AG10803 (cell line): Measurements from ENCODE around the gene NGB.

Experiments used
- DNase-seq: peaks from one replicate; pipeline ENCODE4 v3.0.0; 2010; ENCODE audit warnings: low read depth
- H3K4me3 ChIP-seq: 2 replicates; pipeline ENCODE4 v1.5.1; 2011; ENCODE audit warnings: mild to moderate bottlenecking, low read length, control low read depth
- TF ChIP-seq, protein P1 (sequence below): conservative IDR thresholded peaks from 2 replicates; pipeline ENCODE4 v1.5.1; 2011; ENCODE audit warnings: mild to moderate bottlenecking, low read length, control low read depth, inconsistent platforms

The NGB gene

GRCh38 chr14:77264466-77265186, 6.4 kb downstream of the NGB start:
- TF ChIP-seq, protein P1, sequence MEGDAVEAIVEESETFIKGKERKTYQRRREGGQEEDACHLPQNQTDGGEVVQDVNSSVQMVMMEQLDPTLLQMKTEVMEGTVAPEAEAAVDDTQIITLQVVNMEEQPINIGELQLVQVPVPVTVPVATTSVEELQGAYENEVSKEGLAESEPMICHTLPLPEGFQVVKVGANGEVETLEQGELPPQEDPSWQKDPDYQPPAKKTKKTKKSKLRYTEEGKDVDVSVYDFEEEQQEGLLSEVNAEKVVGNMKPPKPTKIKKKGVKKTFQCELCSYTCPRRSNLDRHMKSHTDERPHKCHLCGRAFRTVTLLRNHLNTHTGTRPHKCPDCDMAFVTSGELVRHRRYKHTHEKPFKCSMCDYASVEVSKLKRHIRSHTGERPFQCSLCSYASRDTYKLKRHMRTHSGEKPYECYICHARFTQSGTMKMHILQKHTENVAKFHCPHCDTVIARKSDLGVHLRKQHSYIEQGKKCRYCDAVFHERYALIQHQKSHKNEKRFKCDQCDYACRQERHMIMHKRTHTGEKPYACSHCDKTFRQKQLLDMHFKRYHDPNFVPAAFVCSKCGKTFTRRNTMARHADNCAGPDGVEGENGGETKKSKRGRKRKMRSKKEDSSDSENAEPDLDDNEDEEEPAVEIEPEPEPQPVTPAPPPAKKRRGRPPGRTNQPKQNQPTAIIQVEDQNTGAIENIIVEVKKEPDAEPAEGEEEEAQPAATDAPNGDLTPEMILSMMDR = no peak
- no peak overlapping the region for H3K4me3 ChIP-seq
- no peak for DNase-seq

DNA sequence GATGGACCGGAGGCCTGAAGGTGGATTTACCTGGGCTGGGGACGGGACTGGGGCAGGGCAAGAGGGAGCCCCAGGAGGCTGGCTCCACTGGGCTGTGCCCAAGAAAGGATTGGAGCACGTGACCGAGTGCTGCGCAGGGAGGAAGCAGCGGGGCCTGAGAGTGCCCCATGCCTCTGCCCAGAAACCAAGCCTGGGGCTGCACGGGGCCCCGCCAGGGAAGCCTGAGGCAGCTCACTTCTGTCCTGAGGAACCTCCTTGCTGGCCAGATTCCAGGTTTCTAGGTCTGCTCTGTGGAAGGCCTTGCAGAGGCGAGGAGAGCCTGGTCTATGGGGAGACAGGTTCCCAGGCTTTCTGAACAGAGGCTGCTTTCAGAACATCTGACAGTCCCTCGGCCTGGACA, 10.4 kb downstream of the NGB start:
- no peak for DNase-seq
- H3K4me3 ChIP-seq = no peak overlapping the region
- TF ChIP-seq, protein P1 = no peak

GRCh38 chr14:77260199-77260598, 10.8 kb downstream of the NGB start:
- DNase-seq = no peak
- TF ChIP-seq, protein P1 = no peak
- no peak overlapping the region for H3K4me3 ChIP-seq

GRCh38 chr14:77259025-77259715, 11.8 kb downstream of the NGB start:
- TF ChIP-seq, protein P1 = no peak
- no peak for DNase-seq
- no peak overlapping the region for H3K4me3 ChIP-seq

GRCh38 chr14:77258566-77258965, 12.4 kb downstream of the NGB start:
- DNase-seq = no peak
- no peak overlapping the region for H3K4me3 ChIP-seq
- TF ChIP-seq, protein P1 = no peak

DNA sequence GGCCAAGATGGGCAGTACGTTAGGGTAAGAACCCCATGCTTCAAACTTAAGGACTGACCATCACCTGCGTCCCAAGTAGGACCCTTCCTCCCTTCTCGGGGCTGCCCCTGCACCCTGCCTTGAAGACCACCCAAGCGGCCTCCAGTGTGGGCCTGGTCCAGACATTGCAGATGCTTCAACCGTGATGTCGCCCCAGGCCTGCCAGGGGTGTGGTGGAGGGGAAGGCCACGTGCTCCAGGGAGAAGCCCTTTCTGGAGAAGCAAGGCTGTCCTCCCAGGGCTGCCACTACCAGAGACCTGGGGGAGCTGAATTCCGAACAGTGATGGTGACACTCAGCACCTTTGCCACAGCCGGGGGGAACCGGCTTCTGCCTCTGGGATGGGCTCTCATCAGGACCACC, 13.3 kb downstream of the NGB start:
- DNase-seq = no peak
- TF ChIP-seq, protein P1 = no peak
- H3K4me3 ChIP-seq = no peak overlapping the region

DNA sequence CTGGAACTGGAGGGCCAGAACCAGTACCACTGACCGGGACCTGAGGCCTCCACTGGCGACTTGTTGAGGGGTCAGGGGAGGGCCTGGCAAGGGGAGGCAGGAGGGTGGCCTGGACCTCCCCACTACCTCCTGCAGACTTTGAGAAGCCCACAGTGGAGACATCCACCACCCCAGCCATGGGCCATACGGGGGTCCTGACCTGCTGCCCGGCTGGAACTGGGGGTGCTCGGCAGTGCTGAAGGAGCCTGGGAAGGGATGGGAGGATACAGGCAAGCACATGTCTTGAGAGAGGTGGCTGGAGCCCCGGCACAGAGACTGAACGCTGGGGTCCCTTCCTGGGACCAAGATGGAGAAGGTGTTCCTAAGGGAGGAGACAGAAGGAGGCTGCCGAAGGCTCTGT, 14.3 kb downstream of the NGB start:
- TF ChIP-seq, protein P1 = no peak
- no peak overlapping the region for H3K4me3 ChIP-seq
- no peak for DNase-seq
